Thyroid gland (tissue), 4 donors: ENCODE data around the gene MAP1B.

Source experiments
- POLR2A ChIP-seq, 2 donors: fragments of 450-650 bp; IDR thresholded peaks; one replicate each; pipeline ENCODE4 v1.6.1; 2017; ENCODE audit warnings: antibody characterized with exemption in 2 of 2, mild to moderate bottlenecking in 2 of 2, moderate library complexity in 1 of 2
- TF ChIP-seq, protein P1 (sequence below), 6 experiments: fragments of 200-600 bp in 3 of 6; fragments of 450-650 bp in 3 of 6; sonication (generic) in 3 of 6; IDR thresholded peaks; one replicate each; pipeline ENCODE4 v1.5.1; 2016 to 2019; ENCODE audit warnings: antibody characterized with exemption in 6 of 6, mild to moderate bottlenecking in 2 of 6, inconsistent platforms in 1 of 6, moderate library complexity in 1 of 6

DNA sequence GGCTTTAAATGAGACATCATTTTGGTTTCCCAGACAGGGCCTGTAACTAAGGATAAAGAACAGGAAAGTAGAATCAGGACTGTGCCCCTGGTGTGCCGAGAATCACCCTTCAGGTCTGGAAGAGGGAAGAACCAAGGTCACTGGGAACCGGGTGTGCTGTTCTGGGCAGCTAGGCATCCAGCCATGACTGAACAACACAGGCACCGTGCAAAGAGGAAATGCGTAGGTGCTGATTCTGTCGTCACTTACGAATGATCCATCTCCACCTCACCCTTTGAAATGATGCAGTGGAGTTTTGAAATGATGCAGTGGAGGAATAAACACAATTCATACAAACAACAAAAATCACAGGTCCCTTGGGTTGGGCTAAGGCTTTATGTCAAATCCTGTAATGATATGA is 64.4 kb downstream of the MAP1B start:
- TF ChIP-seq, protein P1, sequence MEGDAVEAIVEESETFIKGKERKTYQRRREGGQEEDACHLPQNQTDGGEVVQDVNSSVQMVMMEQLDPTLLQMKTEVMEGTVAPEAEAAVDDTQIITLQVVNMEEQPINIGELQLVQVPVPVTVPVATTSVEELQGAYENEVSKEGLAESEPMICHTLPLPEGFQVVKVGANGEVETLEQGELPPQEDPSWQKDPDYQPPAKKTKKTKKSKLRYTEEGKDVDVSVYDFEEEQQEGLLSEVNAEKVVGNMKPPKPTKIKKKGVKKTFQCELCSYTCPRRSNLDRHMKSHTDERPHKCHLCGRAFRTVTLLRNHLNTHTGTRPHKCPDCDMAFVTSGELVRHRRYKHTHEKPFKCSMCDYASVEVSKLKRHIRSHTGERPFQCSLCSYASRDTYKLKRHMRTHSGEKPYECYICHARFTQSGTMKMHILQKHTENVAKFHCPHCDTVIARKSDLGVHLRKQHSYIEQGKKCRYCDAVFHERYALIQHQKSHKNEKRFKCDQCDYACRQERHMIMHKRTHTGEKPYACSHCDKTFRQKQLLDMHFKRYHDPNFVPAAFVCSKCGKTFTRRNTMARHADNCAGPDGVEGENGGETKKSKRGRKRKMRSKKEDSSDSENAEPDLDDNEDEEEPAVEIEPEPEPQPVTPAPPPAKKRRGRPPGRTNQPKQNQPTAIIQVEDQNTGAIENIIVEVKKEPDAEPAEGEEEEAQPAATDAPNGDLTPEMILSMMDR (IDR thresholded peaks at IDR 0.05): no peak
- no peak for TF ChIP-seq POLR2A (IDR thresholded peaks at IDR 0.05)
